Measurements from ENCODE around the gene CDHR5.

DNA sequence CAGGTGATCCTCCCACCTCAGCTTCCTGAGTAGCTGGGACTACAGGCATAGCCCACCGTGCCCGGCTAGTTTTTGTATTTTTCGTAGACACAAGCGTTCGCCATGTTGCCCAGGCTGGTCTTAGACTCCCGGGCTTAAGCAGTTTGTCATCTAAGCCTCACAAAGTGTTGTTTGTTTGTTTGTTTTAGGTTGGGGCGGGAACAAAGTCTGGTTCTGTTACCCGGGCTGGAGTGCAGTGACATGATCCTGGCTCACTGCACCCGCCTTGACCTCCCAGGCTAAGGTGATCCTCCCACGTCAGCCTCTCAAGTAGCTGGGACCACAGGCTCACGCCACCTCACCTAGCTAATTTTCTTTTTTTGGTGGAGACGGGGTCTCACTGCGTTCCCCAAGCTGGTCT is 21.6 kb downstream of the CDHR5 start:
- no peak for TF ChIP-seq POLR2AphosphoS5 (IDR thresholded peaks at IDR 0.05; ENCODE audit: low read depth, low read length)
- no peak for TF ChIP-seq TAF1 (IDR thresholded peaks at IDR 0.05; ENCODE audit: borderline replicate concordance, low read depth, low read length)
